PFSK-1 (cell line): ENCODE measurements around the gene RYR3.

ENCODE experiments used
- FOXP2 ChIP-seq: optimal IDR thresholded peaks from 2 replicates; pipeline ENCODE3; 2011; ENCODE audit warnings: borderline replicate concordance, control low read depth, inconsistent platforms; ENCODE audit not compliant: insufficient read depth; ENCODE audit errors: extremely low read length, extremely low read depth
- POLR2AphosphoS5 ChIP-seq: IDR thresholded peaks from 2 replicates; pipeline ENCODE4 v1.6.1; 2012; ENCODE audit warnings: low read depth, mild to moderate bottlenecking, control low read depth, low read length, moderate library complexity
- SIN3A ChIP-seq: IDR thresholded peaks from 2 replicates; pipeline ENCODE4 v1.6.1; 2012; ENCODE audit warnings: mild to moderate bottlenecking, low read length, moderate library complexity, borderline replicate concordance; ENCODE audit not compliant: insufficient read depth
- TAF1 ChIP-seq: IDR thresholded peaks from 2 replicates; pipeline ENCODE4 v1.6.1; 2012; ENCODE audit warnings: low read length, control low read depth, borderline replicate concordance; ENCODE audit not compliant: insufficient read depth
- TF ChIP-seq, protein P1 (sequence below), 2 experiments: IDR thresholded peaks; 2 replicates each; pipeline versions ENCODE4 v1.6.1 to v1.8.0; 2011 to 2012; ENCODE audit warnings: low read depth in 2 of 2, low read length in 2 of 2, control low read depth in 1 of 2, inconsistent platforms in 1 of 2, mild to moderate bottlenecking in 1 of 2, moderate library complexity in 1 of 2; ENCODE audit not compliant: insufficient read depth in 1 of 2

- TF ChIP-seq, protein P1, sequence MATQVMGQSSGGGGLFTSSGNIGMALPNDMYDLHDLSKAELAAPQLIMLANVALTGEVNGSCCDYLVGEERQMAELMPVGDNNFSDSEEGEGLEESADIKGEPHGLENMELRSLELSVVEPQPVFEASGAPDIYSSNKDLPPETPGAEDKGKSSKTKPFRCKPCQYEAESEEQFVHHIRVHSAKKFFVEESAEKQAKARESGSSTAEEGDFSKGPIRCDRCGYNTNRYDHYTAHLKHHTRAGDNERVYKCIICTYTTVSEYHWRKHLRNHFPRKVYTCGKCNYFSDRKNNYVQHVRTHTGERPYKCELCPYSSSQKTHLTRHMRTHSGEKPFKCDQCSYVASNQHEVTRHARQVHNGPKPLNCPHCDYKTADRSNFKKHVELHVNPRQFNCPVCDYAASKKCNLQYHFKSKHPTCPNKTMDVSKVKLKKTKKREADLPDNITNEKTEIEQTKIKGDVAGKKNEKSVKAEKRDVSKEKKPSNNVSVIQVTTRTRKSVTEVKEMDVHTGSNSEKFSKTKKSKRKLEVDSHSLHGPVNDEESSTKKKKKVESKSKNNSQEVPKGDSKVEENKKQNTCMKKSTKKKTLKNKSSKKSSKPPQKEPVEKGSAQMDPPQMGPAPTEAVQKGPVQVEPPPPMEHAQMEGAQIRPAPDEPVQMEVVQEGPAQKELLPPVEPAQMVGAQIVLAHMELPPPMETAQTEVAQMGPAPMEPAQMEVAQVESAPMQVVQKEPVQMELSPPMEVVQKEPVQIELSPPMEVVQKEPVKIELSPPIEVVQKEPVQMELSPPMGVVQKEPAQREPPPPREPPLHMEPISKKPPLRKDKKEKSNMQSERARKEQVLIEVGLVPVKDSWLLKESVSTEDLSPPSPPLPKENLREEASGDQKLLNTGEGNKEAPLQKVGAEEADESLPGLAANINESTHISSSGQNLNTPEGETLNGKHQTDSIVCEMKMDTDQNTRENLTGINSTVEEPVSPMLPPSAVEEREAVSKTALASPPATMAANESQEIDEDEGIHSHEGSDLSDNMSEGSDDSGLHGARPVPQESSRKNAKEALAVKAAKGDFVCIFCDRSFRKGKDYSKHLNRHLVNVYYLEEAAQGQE (IDR thresholded peaks at IDR 0.05; ENCODE audit: insufficient read depth in 1 of 2, low read depth in 2 of 2, low read length in 2 of 2) = no peak
- TF ChIP-seq POLR2AphosphoS5 (no peak), TAF1 (no peak), SIN3A (no peak), FOXP2 (no peak)
Observed at GRCh38 chr15:33468740-33469139, 158.0 kb downstream of the RYR3 start.
